DMS114 treated with DMSO at 0.1 percent for 48 hours (cell line): ENCODE measurements around the gene BACE1.
"Not testable (repeated sequence)": the region's sequence is repeated elsewhere in the genome, so short reads cannot be mapped to it uniquely, and the experiment has no call there.

Experiments
- DNase-seq: peaks from one replicate; lab custom pipeline; 2025; ENCODE audit not compliant: unreplicated experiment; lab: John Stamatoyannopoulos, UW

BACE1 gene

DNA sequence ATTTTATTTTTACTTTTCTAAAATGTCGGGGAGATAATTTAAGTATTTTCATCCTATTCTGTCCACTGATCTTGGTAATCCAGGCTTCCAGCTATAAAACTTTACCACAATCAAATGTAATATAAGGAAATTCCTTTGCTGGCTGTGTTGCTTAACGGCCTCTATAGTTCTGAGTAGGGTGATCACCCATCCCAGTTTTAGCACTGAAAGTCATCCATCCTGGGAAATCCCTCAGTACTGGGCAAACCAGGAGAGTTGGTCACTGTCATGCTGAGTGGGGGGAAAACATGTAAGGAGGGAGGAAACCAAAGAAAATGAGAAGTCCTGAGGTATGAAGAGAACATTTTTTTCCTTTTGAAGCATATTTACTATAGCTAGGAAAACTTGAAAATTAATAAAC is 37.7 kb downstream of the BACE1 start:
- no peak for DNase-seq

GRCh38 chr11:117273550-117274289 is 42.3 kb downstream of the BACE1 start:
- DNase-seq: no peak

- DNase-seq: not testable (repeated sequence)
Measured at GRCh38 chr11:117272175-117272574, 43.9 kb downstream of the BACE1 start.

GRCh38 chr11:117271208-117271607 is 44.8 kb downstream of the BACE1 start:
- no peak for DNase-seq

DNA sequence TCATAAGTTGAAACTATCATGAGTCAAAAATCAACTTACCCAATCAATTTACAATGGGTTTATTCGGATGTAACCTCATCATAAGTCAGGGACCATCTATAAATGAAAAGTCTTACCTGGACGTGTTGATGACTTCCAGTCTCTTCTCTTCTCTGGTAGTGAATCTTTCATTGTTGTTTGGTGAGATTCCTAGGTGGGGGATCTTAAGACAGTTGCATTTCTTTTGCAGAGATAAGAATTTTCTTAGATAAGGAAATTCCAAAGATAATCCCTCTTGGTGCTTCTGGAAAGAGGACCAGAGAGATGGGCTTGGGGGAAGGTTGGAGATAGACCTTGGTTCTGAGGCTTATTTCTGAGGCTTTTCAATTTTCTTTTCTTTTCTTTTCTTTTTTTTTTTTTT is 46.2 kb downstream of the BACE1 start:
- no peak for DNase-seq

GRCh38 chr11:117265745-117266144 is 50.3 kb downstream of the BACE1 start:
- no peak for DNase-seq

- not testable (repeated sequence) for DNase-seq
Measured at GRCh38 chr11:117264624-117265323, 51.3 kb downstream of the BACE1 start.

DNA sequence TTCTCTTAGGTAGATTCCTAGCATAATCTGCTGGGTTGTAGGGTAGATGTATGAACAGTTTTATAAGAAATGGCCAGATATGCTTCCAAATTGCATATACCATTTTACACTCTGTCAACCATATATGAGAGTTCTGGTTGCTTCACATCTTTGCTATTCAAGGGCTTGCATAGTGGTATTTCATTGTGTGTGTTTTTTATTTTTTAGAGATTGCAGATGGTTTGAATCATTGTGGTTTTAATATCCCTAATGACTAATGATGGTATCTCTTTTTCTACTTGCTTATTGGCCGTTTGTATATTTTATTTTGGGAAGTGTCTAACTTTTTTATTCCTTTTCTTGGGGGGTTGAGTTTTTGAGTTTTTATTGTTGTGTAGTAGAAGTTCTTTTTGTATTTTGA is 56.6 kb downstream of the BACE1 start:
- no peak for DNase-seq

- no peak for DNase-seq
Measured at GRCh38 chr11:117258576-117258975, 57.5 kb downstream of the BACE1 start.

DNA sequence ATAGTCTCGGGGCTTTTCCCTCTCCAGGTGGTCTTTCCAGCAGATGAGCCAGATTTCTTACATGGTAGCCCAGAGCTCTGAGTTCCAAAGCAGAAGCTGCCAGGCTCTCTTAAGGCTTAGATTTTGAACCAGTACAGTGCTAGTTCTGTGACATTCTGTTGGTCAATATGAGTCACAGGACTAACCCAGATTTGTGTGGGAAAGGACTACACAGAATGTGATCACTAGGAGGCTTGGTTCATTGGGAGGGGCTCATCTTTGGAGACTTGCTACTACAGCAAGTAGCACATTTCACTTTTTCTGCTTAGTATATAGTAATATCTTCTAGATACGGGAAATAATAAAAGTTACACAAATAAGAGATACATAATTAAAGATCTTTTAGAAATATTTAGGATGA is 59.5 kb downstream of the BACE1 start:
- DNase-seq: no peak

- no peak for DNase-seq
Measured at GRCh38 chr11:117255966-117256365, 60.1 kb downstream of the BACE1 start.

- DNase-seq: no peak
Measured at GRCh38 chr11:117251506-117251905, 64.5 kb downstream of the BACE1 start.

- no peak for DNase-seq
Measured at GRCh38 chr11:117249571-117249970, 66.5 kb downstream of the BACE1 start.

GRCh38 chr11:117248341-117248740 is 67.7 kb downstream of the BACE1 start:
- DNase-seq: no peak

DNA sequence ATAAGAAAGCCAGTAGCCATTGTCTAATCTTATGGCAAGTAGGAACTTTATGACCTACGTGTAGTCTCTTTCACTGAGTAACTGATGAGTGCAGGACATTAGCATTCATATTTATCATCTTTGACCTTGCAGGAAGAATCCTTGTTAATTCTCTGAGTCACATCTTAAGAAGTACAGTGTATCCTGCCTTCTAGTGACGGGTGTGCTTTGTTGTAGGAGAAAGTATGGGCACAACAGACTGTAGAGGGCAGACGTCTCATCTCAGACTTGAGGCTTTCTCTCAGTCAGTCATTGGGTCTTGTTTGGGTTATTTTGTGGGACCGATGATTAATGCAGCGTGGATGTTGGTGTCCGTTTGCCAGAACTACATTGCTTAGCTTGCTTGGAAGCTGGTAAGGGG is 76.8 kb downstream of the BACE1 start:
- peak; percentile 3 for DNase-seq

DNA sequence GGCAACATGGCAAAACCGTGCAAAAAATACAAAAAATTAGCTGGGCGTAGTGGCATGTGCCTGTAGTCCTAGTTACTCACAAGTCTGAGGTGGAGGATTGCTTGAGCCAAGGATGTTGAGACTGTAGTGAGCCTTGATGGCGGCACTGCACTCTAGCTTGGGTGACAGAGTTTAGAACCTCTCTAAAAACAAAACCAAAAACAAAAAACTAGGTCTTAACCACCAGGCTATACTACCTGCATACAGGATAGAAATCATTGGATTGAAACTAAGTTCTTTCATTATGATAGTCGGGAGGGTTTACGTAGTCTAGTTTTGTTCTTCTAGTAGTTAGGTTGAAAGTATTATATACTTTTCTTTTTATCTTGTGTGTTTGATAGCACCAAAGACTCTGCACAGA is 77.8 kb downstream of the BACE1 start:
- no peak for DNase-seq
